ENCODE data around the gene DNAH6. TPM values are rescaled to one million over a fixed set of nuclear protein-coding genes. Genes with fewer than 3 reads are reported as not detected.

DNAH6 gene
- total and polyA plus RNA-seq, 2 of the 8 experiments (the other 6 are each of a cell fraction or from before 2014, with no cell fraction given), result 0.06 to 0.43 TPM

DNA sequence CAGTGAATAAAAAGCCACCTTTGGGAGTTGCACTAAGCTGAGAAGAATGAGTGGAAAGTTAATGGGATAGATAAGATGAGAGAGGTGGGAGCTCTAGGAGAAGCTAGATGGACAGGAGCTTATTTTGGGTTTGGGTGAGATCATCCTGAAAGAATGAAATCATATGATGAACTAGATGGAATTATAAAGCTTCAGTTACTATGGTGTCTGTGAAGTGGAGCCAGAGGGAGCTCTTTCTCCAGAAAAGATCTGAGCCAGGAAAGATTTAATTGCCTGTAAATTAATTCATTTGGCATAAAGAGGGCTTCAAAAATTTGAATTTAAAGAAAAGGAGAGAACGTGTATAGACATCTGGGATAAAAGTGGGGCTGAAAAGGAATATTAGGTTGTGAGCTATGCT lies 10.3 kb downstream of the DNAH6 start (continued):
- TF ChIP-seq, protein P1, sequence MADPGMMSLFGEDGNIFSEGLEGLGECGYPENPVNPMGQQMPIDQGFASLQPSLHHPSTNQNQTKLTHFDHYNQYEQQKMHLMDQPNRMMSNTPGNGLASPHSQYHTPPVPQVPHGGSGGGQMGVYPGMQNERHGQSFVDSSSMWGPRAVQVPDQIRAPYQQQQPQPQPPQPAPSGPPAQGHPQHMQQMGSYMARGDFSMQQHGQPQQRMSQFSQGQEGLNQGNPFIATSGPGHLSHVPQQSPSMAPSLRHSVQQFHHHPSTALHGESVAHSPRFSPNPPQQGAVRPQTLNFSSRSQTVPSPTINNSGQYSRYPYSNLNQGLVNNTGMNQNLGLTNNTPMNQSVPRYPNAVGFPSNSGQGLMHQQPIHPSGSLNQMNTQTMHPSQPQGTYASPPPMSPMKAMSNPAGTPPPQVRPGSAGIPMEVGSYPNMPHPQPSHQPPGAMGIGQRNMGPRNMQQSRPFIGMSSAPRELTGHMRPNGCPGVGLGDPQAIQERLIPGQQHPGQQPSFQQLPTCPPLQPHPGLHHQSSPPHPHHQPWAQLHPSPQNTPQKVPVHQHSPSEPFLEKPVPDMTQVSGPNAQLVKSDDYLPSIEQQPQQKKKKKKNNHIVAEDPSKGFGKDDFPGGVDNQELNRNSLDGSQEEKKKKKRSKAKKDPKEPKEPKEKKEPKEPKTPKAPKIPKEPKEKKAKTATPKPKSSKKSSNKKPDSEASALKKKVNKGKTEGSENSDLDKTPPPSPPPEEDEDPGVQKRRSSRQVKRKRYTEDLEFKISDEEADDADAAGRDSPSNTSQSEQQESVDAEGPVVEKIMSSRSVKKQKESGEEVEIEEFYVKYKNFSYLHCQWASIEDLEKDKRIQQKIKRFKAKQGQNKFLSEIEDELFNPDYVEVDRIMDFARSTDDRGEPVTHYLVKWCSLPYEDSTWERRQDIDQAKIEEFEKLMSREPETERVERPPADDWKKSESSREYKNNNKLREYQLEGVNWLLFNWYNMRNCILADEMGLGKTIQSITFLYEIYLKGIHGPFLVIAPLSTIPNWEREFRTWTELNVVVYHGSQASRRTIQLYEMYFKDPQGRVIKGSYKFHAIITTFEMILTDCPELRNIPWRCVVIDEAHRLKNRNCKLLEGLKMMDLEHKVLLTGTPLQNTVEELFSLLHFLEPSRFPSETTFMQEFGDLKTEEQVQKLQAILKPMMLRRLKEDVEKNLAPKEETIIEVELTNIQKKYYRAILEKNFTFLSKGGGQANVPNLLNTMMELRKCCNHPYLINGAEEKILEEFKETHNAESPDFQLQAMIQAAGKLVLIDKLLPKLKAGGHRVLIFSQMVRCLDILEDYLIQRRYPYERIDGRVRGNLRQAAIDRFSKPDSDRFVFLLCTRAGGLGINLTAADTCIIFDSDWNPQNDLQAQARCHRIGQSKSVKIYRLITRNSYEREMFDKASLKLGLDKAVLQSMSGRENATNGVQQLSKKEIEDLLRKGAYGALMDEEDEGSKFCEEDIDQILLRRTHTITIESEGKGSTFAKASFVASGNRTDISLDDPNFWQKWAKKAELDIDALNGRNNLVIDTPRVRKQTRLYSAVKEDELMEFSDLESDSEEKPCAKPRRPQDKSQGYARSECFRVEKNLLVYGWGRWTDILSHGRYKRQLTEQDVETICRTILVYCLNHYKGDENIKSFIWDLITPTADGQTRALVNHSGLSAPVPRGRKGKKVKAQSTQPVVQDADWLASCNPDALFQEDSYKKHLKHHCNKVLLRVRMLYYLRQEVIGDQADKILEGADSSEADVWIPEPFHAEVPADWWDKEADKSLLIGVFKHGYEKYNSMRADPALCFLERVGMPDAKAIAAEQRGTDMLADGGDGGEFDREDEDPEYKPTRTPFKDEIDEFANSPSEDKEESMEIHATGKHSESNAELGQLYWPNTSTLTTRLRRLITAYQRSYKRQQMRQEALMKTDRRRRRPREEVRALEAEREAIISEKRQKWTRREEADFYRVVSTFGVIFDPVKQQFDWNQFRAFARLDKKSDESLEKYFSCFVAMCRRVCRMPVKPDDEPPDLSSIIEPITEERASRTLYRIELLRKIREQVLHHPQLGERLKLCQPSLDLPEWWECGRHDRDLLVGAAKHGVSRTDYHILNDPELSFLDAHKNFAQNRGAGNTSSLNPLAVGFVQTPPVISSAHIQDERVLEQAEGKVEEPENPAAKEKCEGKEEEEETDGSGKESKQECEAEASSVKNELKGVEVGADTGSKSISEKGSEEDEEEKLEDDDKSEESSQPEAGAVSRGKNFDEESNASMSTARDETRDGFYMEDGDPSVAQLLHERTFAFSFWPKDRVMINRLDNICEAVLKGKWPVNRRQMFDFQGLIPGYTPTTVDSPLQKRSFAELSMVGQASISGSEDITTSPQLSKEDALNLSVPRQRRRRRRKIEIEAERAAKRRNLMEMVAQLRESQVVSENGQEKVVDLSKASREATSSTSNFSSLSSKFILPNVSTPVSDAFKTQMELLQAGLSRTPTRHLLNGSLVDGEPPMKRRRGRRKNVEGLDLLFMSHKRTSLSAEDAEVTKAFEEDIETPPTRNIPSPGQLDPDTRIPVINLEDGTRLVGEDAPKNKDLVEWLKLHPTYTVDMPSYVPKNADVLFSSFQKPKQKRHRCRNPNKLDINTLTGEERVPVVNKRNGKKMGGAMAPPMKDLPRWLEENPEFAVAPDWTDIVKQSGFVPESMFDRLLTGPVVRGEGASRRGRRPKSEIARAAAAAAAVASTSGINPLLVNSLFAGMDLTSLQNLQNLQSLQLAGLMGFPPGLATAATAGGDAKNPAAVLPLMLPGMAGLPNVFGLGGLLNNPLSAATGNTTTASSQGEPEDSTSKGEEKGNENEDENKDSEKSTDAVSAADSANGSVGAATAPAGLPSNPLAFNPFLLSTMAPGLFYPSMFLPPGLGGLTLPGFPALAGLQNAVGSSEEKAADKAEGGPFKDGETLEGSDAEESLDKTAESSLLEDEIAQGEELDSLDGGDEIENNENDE (IDR thresholded peaks at IDR 0.05; ENCODE audit: insufficient replicate concordance, low read length), result no peak
- TF ChIP-seq, protein P2, sequence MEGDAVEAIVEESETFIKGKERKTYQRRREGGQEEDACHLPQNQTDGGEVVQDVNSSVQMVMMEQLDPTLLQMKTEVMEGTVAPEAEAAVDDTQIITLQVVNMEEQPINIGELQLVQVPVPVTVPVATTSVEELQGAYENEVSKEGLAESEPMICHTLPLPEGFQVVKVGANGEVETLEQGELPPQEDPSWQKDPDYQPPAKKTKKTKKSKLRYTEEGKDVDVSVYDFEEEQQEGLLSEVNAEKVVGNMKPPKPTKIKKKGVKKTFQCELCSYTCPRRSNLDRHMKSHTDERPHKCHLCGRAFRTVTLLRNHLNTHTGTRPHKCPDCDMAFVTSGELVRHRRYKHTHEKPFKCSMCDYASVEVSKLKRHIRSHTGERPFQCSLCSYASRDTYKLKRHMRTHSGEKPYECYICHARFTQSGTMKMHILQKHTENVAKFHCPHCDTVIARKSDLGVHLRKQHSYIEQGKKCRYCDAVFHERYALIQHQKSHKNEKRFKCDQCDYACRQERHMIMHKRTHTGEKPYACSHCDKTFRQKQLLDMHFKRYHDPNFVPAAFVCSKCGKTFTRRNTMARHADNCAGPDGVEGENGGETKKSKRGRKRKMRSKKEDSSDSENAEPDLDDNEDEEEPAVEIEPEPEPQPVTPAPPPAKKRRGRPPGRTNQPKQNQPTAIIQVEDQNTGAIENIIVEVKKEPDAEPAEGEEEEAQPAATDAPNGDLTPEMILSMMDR (IDR thresholded peaks at IDR 0.05; ENCODE audit: control extremely low read depth in 1 of 3, insufficient read depth in 1 of 3, low read depth in 1 of 3, low read length in 3 of 3), result 0 out of 4 replicates have a peak, but pooled peaks of 1 of the 3 experiments have one; percentile 1
- TF ChIP-seq HDAC6 (IDR thresholded peaks at IDR 0.05; ENCODE audit: low read depth, low read length) (no peak), POU5F1 (IDR thresholded peaks at IDR 0.05; ENCODE audit: low read depth, low read length) (no peak), KDM4A (IDR thresholded peaks at IDR 0.05; ENCODE audit: low read depth, low read length, severe bottlenecking) (no peak), RNF2 (IDR thresholded peaks at IDR 0.05; ENCODE audit: borderline replicate concordance, low read depth, low read length, missing control alignments, poor library complexity, severe bottlenecking) (no peak), RAD21 (IDR thresholded peaks at IDR 0.05 in 1 of 2, conservative IDR thresholded peaks at IDR 0.05 in 1 of 2; ENCODE audit: low read depth in 2 of 2, low read length in 2 of 2) (peak; percentile 34 to 39; a peak in 3 of 4 replicates), RFX5 (IDR thresholded peaks at IDR 0.05; ENCODE audit: borderline replicate concordance, low read depth, low read length) (no peak)
